ENCODE results near the gene GALNT18.

The GALNT18 gene

DNA sequence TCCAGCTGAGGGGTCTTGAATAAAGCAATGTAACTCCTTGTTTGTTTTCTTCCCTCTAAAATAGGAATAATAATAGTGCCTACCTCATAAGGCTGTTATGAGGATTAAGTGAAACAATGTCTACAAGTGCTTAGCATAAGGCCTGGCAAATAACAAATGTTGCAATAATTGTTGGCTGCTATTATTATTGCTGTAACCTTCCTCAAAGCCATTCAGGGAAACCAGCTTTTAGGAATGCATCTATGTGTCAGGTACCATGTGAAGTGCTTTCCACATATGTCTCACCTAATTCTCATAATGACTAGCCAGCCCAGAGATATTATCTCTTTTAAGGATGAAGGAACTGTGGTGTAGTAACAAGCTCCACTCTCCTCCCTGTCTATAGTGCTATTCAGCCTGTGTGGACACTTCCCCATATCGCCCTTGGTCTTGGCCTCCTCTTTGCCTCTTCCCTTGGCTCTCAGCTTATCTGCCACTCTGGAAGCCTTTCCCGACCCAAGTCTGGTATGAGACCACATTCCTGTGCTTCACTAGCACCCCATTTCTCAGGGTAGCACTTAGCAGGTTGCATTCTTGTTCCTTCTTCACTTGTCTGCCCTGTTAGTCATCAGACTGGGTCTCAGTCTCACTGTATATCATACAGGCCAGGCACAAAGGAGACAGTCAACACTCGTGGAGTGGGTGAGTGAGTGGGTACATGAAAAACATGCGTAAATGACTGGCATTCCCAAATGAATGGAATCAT is 292.6 kb downstream of the GALNT18 start:
- Histone ChIP-seq H3K4me2 (ENCODE audit: low read depth, low read length, poor library complexity, severe bottlenecking) (no peak overlapping the region), H3K4me3 (ENCODE audit: insufficient read depth, low read length, poor library complexity, severe bottlenecking) (no peak overlapping the region), H3K27me3 (ENCODE audit: low read length) (no peaks in the 10 kb centered on the region), H3K9ac (ENCODE audit: low read length) (no peak overlapping the region), H3K27ac (ENCODE audit: low read depth, low read length) (no peak overlapping the region), H4K20me1 (ENCODE audit: low read depth, low read length) (no peaks in the 10 kb centered on the region), H3K36me3 (ENCODE audit: low read length) (no peaks in the 10 kb centered on the region), H3K9me3 (ENCODE audit: insufficient read depth, low read length) (no peaks in the 10 kb centered on the region), H3K9me2 (replicated peaks; ENCODE audit: insufficient read depth, low read length) (no peaks in the 10 kb centered on the region), H3F3A (ENCODE audit: insufficient read depth) (no peaks in the 10 kb centered on the region), H2AFZ (ENCODE audit: low read depth, low read length, severe bottlenecking) (no peak overlapping the region), H3K79me2 (ENCODE audit: insufficient read depth, low read length) (no peaks in the 10 kb centered on the region)
- TF ChIP-seq CTCF (IDR thresholded peaks at IDR 0.05; ENCODE audit: insufficient read depth, low read length, poor library complexity, severe bottlenecking) (no peak), EZH2phosphoT487 (conservative IDR thresholded peaks at IDR 0.05; ENCODE audit: low read length) (no peak)

DNA sequence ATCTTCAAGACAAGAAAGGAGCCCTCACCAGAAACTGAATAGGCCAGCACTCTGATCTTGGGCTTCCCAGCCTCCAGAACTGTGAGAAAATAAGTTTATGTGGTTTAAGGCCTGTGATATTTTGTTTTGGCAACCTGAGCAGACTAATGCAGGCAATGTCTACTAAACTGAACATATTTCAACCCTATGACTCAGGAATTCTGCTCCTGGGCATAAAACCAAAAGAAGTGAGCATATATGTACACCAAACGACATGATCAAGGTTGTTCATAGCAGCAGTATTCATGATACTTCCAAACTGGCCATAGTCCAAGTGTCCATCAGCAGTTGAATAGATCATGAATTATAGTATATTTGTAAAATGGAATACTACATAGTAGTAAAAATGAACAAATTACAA is 297.7 kb downstream of the GALNT18 start:
- TF ChIP-seq EZH2phosphoT487 (conservative IDR thresholded peaks at IDR 0.05; ENCODE audit: low read length) (no peak), CTCF (IDR thresholded peaks at IDR 0.05; ENCODE audit: insufficient read depth, low read length, poor library complexity, severe bottlenecking) (no peak)

GRCh38 chr11:11322101-11322500 is 299.7 kb downstream of the GALNT18 start:
- Histone ChIP-seq H3K27me3 (ENCODE audit: low read length) (no peaks in the 10 kb centered on the region), H3F3A (ENCODE audit: insufficient read depth) (no peaks in the 10 kb centered on the region), H3K9me3 (ENCODE audit: insufficient read depth, low read length) (no peaks in the 10 kb centered on the region), H3K9ac (ENCODE audit: low read length) (no peak overlapping the region), H3K9me2 (replicated peaks; ENCODE audit: insufficient read depth, low read length) (no peaks in the 10 kb centered on the region), H2AFZ (ENCODE audit: low read depth, low read length, severe bottlenecking) (no peak overlapping the region), H3K36me3 (ENCODE audit: low read length) (no peaks in the 10 kb centered on the region), H3K27ac (ENCODE audit: low read depth, low read length) (no peak overlapping the region), H3K4me3 (ENCODE audit: insufficient read depth, low read length, poor library complexity, severe bottlenecking) (no peak overlapping the region), H3K79me2 (ENCODE audit: insufficient read depth, low read length) (no peaks in the 10 kb centered on the region), H3K4me2 (ENCODE audit: low read depth, low read length, poor library complexity, severe bottlenecking) (no peak overlapping the region), H4K20me1 (ENCODE audit: low read depth, low read length) (no peaks in the 10 kb centered on the region)
- TF ChIP-seq CTCF (IDR thresholded peaks at IDR 0.05; ENCODE audit: insufficient read depth, low read length, poor library complexity, severe bottlenecking) (no peak), EZH2phosphoT487 (conservative IDR thresholded peaks at IDR 0.05; ENCODE audit: low read length) (no peak)

More for the DNA sequence above, 297.7 kb downstream of the GALNT18 start:
- Histone ChIP-seq H4K20me1 (ENCODE audit: low read depth, low read length) (no peaks in the 10 kb centered on the region), H3K9me3 (ENCODE audit: insufficient read depth, low read length) (no peaks in the 10 kb centered on the region), H3K9me2 (replicated peaks; ENCODE audit: insufficient read depth, low read length) (no peaks in the 10 kb centered on the region), H3K27me3 (ENCODE audit: low read length) (no peaks in the 10 kb centered on the region), H3K9ac (ENCODE audit: low read length) (no peak overlapping the region), H3K27ac (ENCODE audit: low read depth, low read length) (no peak overlapping the region), H3K4me2 (ENCODE audit: low read depth, low read length, poor library complexity, severe bottlenecking) (no peak overlapping the region), H3K36me3 (ENCODE audit: low read length) (no peaks in the 10 kb centered on the region), H3K4me3 (ENCODE audit: insufficient read depth, low read length, poor library complexity, severe bottlenecking) (no peak overlapping the region), H2AFZ (ENCODE audit: low read depth, low read length, severe bottlenecking) (no peak overlapping the region), H3F3A (ENCODE audit: insufficient read depth) (no peaks in the 10 kb centered on the region), H3K79me2 (ENCODE audit: insufficient read depth, low read length) (no peaks in the 10 kb centered on the region)

Measured in SU-DHL-6 (cell line).